HepG2 (cell line): ENCODE measurements around the gene MXRA7. TPM values are rescaled to one million over a fixed set of nuclear protein-coding genes. Genes with fewer than 3 reads are reported as not detected.

Experiments used
- CSRNP2 ChIP-seq: sonication (generic); formaldehyde crosslinking; conservative IDR thresholded peaks from 2 replicates; pipeline ENCODE4 v1.8.0; 2022; ENCODE audit warnings: low read depth, missing genetic modification reagents
- ELF3 ChIP-seq: IDR thresholded peaks from 2 replicates; pipeline ENCODE4 v1.6.1; 2016; ENCODE audit warnings: missing genetic modification reagents, missing compliant biosample characterization
- GPN1 ChIP-seq: sonication (generic); formaldehyde crosslinking; IDR thresholded peaks from 2 replicates; pipeline ENCODE4 v1.5.1; 2020; ENCODE audit warnings: missing genetic modification reagents, borderline replicate concordance
- HNF4G ChIP-seq, 2 experiments: sonication (generic) in 1 of 2; formaldehyde crosslinking in 1 of 2; IDR thresholded peaks; 2 replicates each; pipeline versions ENCODE4 v1.4.0 to v1.6.1; 2011 to 2020; ENCODE audit warnings: borderline replicate concordance in 2 of 2, low read depth in 2 of 2, mild to moderate bottlenecking in 2 of 2, low read length in 1 of 2, missing genetic modification reagents in 1 of 2, moderate library complexity in 1 of 2
- KDM1A ChIP-seq: IDR thresholded peaks from 2 replicates; pipeline ENCODE4 v1.6.1; 2016; ENCODE audit warnings: missing compliant biosample characterization
- LBX2 ChIP-seq: sonication (generic); formaldehyde crosslinking; IDR thresholded peaks from 2 replicates; pipeline ENCODE4 v1.5.0; 2020; ENCODE audit warnings: missing genetic modification reagents, mild to moderate bottlenecking, borderline replicate concordance
- LRRFIP1 ChIP-seq: sonication (generic); formaldehyde crosslinking; conservative IDR thresholded peaks from 2 replicates; pipeline ENCODE4 v1.4.0; 2020; ENCODE audit warnings: missing genetic modification reagents
- MAFK ChIP-seq, 2 experiments: IDR thresholded peaks in 1 of 2; conservative IDR thresholded peaks in 1 of 2; 2 replicates each; pipeline ENCODE4 v1.6.1; 2011; ENCODE audit warnings: improper control_type of control experiment in 2 of 2, low read length in 2 of 2
- MIXL1 ChIP-seq: IDR thresholded peaks from 2 replicates; pipeline ENCODE4 v1.6.1; 2016
- PPARG ChIP-seq: conservative IDR thresholded peaks from 2 replicates; pipeline ENCODE4 v1.6.1; 2016; ENCODE audit warnings: missing biosample characterization, missing genetic modification reagents
- RXRB ChIP-seq: IDR thresholded peaks from 2 replicates; pipeline ENCODE4 v1.6.1; 2016; ENCODE audit warnings: borderline replicate concordance, missing genetic modification reagents, missing compliant biosample characterization
- ZBTB3 ChIP-seq: sonication (generic); formaldehyde crosslinking; IDR thresholded peaks from 2 replicates; pipeline ENCODE4 v1.4.0; 2020; ENCODE audit warnings: low read depth, mild to moderate bottlenecking, moderate library complexity, missing genetic modification reagents, borderline replicate concordance
- ZBTB7A ChIP-seq: sonication (generic); formaldehyde crosslinking; IDR thresholded peaks from 2 replicates; pipeline ENCODE4 v1.8.0; 2022; ENCODE audit warnings: mild to moderate bottlenecking, missing genetic modification reagents
- ZC3H13 ChIP-seq: sonication (generic); formaldehyde crosslinking; IDR thresholded peaks from 2 replicates; pipeline ENCODE4 v1.8.1; 2023; ENCODE audit warnings: mild to moderate bottlenecking, missing genetic modification reagents, moderate library complexity
- ZKSCAN8 ChIP-seq: IDR thresholded peaks from 2 replicates; pipeline ENCODE4 v1.6.1; 2016; ENCODE audit warnings: borderline replicate concordance, missing genetic modification reagents, missing compliant biosample characterization
- ZNF124 ChIP-seq: sonication (generic); formaldehyde crosslinking; IDR thresholded peaks from 2 replicates; pipeline ENCODE4 v1.4.0; 2020; ENCODE audit warnings: missing genetic modification reagents
- ZNF547 ChIP-seq: sonication (generic); formaldehyde crosslinking; IDR thresholded peaks from 2 replicates; pipeline ENCODE4 v1.5.1; 2020; ENCODE audit warnings: mild to moderate bottlenecking, missing genetic modification reagents
- ZNF574 ChIP-seq: sonication (generic); formaldehyde crosslinking; IDR thresholded peaks from 2 replicates; pipeline ENCODE4 v1.4.0; 2020; ENCODE audit warnings: missing genetic modification reagents
- ZNF577 ChIP-seq: sonication (generic); formaldehyde crosslinking; IDR thresholded peaks from 2 replicates; pipeline ENCODE4 v1.4.0; 2020; ENCODE audit warnings: mild to moderate bottlenecking, low read depth, missing genetic modification reagents, borderline replicate concordance
- ZNF597 ChIP-seq: sonication (generic); formaldehyde crosslinking; IDR thresholded peaks from 2 replicates; pipeline ENCODE4 v1.5.0; 2020; ENCODE audit warnings: missing genetic modification reagents
- polyA plus RNA-seq, 8 experiments: library from polyadenylated mRNA; depleted of rRNA in 3 of 8; stranded (reverse) in 7 of 8; unstranded in 1 of 8; fragments of >200 nt; fragmentation: Illumina TruSeq in 4 of 8; extraction: Trizol in 4 of 8; gene quantifications; 2 replicates each; pipeline versions ENCODE4 v1.2.1 to v1.2.3, GENCODE V29; 2011 to 2016; ENCODE audit warnings: low read depth in 4 of 8, missing spikeins in 1 of 8, mixed read lengths in 1 of 8; ENCODE audit not compliant: insufficient read depth in 1 of 8
- total RNA-seq, 5 experiments: library from RNA; depleted of rRNA; stranded (reverse); fragments of >200 nt; fragmentation: Illumina TruSeq; extraction: Trizol; gene quantifications; 2 replicates each; pipeline ENCODE4 v1.2.3, GENCODE V29; 2016; ENCODE audit warnings: low read depth in 1 of 5

MXRA7 gene
- total and polyA plus RNA-seq, 2 of the 13 experiments (the other 11 are each of a cell fraction or from before 2014, with no cell fraction given) = 44.8 to 112 TPM

GRCh38 chr17:76737082-76737675 lies 26.4 kb upstream of the MXRA7 start, which contains the start of gene SRSF2 (continued):
- TF ChIP-seq LRRFIP1 (CRISPR knock-in tag) = no peak
- TF ChIP-seq ZNF547 (CRISPR knock-in tag) = peak; percentile 67; the same call in 1 of the 2 replicates
- peak; percentile 47; the same call in 1 of the 2 replicates for TF ChIP-seq HNF4G (IDR thresholded peaks at IDR 0.05; ENCODE audit: borderline replicate concordance, low read depth, low read length)
- TF ChIP-seq HNF4G (CRISPR knock-in tag; IDR thresholded peaks at IDR 0.05; ENCODE audit: borderline replicate concordance, low read depth) = no peak
- peak; percentile 74 to 92 for TF ChIP-seq MAFK (conservative IDR thresholded peaks at IDR 0.05 in 1 of 2, IDR thresholded peaks at IDR 0.05 in 1 of 2; ENCODE audit: low read length in 2 of 2)
- no peak for TF ChIP-seq ZNF577
- no peak; the same call in 1 of the 2 replicates for TF ChIP-seq CSRNP2 (CRISPR knock-in tag)
- peak; percentile 20; the same call in 1 of the 2 replicates for TF ChIP-seq GPN1
- peak; percentile 90; the same call in 1 of the 2 replicates for TF ChIP-seq ZNF597 (CRISPR knock-in tag)
- 0 out of 2 replicates have a peak, but pooled peaks have one; percentile 37 for TF ChIP-seq PPARG (CRISPR knock-in tag)
- TF ChIP-seq LBX2 (CRISPR knock-in tag) = no peak; the same call in 1 of the 2 replicates
- TF ChIP-seq ZNF574 (CRISPR knock-in tag) = peak; percentile 88
- peak; percentile 87 for TF ChIP-seq ZBTB7A
- peak; percentile 47; the same call in 1 of the 2 replicates for TF ChIP-seq ZKSCAN8
- peak; percentile 78; the same call in 1 of the 2 replicates for TF ChIP-seq RXRB
- peak; percentile 86 for TF ChIP-seq ELF3
- no peak for TF ChIP-seq KDM1A
- no peak; the same call in 1 of the 2 replicates for TF ChIP-seq ZBTB3
- peak; percentile 92 for TF ChIP-seq MIXL1 (CRISPR knock-in tag)
- peak; percentile 83; the same call in 1 of the 2 replicates for TF ChIP-seq ZC3H13 (CRISPR knock-in tag)
- TF ChIP-seq ZNF124 (CRISPR knock-in tag) = peak; percentile 60; the same call in 1 of the 2 replicates
